Muscle layer of colon (tissue), 2 donors: ENCODE data around the gene CCT2.

Experiments used
- H3K27ac ChIP-seq: one replicate; pipeline ENCODE4 v1.7.0; 2013; ENCODE audit warnings: low read depth, mild to moderate bottlenecking, low read length, moderate library complexity
- H3K27me3 ChIP-seq, 2 donors: one replicate each; pipeline ENCODE4 v1.7.0; 2013; ENCODE audit warnings: low read length in 2 of 2, mild to moderate bottlenecking in 2 of 2; ENCODE audit not compliant: insufficient read depth in 2 of 2, control insufficient read depth in 1 of 2
- H3K36me3 ChIP-seq: one replicate; pipeline ENCODE4 v1.7.0; 2013; ENCODE audit warnings: mild to moderate bottlenecking, low read length; ENCODE audit not compliant: insufficient read depth
- H3K4me1 ChIP-seq: one replicate; pipeline ENCODE4 v1.7.0; 2013; ENCODE audit warnings: mild to moderate bottlenecking, low read length; ENCODE audit not compliant: insufficient read depth
- H3K4me3 ChIP-seq, 2 donors: one replicate each; pipeline ENCODE4 v1.7.0; 2013; ENCODE audit warnings: low read length in 2 of 2, low read depth in 1 of 2, mild to moderate bottlenecking in 1 of 2, moderate library complexity in 1 of 2
- H3K9ac ChIP-seq: one replicate; pipeline ENCODE4 v1.7.0; 2013; ENCODE audit warnings: low read length
- H3K9me3 ChIP-seq: one replicate; pipeline ENCODE4 v1.7.0; 2013; ENCODE audit warnings: mild to moderate bottlenecking, low read length
- donor health status: abdominal sarcoma.
- donor health status: Adenocarcinoma of cecum.

CCT2 gene

GRCh38 chr12:69563166-69563762 is 22.0 kb upstream of the CCT2 start:
- Histone ChIP-seq H3K27me3 (no peaks in the 10 kb centered on the region), H3K36me3 (peaks cover 5% of the 10 kb centered on the region), H3K4me1 (no peaks in the 10 kb centered on the region), H3K9ac (no peak overlapping the region), H3K9me3 (no peaks in the 10 kb centered on the region), H3K27ac (no peak overlapping the region), H3K4me3 (no peak overlapping the region)

DNA sequence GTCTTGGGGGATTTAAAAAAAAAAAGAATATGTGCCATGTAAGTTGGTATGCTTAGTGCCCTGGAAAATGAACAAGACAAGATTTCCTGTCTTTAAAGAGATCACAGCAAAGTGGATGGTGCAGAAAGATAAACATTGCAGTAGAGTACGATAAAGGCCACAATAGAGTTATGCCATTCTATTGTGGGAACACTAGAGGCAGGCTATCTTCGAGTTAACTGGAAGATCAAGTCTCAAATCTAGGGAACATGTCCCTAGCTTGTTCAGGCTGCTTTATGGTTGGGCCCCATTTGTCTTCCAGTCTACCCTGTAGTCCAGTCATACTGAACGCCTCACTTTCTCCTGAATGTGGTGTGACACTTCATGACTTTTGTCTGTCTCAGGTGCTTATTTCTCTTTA is 18.7 kb upstream of the CCT2 start:
- Histone ChIP-seq H3K27ac (no peak overlapping the region), H3K4me3 (no peak overlapping the region), H3K4me1 (no peaks in the 10 kb centered on the region), H3K9ac (no peak overlapping the region), H3K36me3 (peaks cover 14% of the 10 kb centered on the region), H3K9me3 (no peaks in the 10 kb centered on the region), H3K27me3 (no peaks in the 10 kb centered on the region)

DNA sequence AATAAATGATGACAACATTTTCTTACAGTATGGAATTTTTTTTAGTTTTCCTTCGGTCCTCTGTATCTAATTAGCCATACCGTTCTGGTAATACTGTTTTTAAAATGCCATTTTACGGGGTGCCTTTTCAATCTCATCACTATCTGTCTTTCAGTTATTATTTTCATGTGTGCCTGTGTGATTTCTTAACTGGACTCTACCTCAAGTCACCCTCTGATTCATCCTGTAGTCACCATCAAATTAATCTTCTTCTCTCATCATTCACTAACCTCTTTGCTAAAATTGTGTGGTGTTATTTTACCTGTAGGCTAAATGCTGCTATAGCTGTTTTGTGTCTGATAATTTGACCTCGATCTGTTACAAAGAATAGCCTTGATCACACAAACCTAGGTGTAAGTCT is 16.0 kb upstream of the CCT2 start:
- H3K9ac ChIP-seq, result no peak overlapping the region
- no peaks in the 10 kb centered on the region for H3K4me1 ChIP-seq
- H3K36me3 ChIP-seq, result peaks cover 19% of the 10 kb centered on the region
- no peak overlapping the region for H3K4me3 ChIP-seq
- H3K27me3 ChIP-seq, result no peaks in the 10 kb centered on the region
- H3K9me3 ChIP-seq, result no peaks in the 10 kb centered on the region
- H3K27ac ChIP-seq, result no peak overlapping the region

GRCh38 chr12:69570000-69570516 is 15.2 kb upstream of the CCT2 start:
- no peaks in the 10 kb centered on the region for H3K4me1 ChIP-seq
- peaks cover 27% of the 10 kb centered on the region for H3K36me3 ChIP-seq
- H3K27ac ChIP-seq, result no peak overlapping the region
- H3K4me3 ChIP-seq, result no peak overlapping the region
- H3K9ac ChIP-seq, result no peak overlapping the region
- no peaks in the 10 kb centered on the region for H3K27me3 ChIP-seq
- H3K9me3 ChIP-seq, result no peaks in the 10 kb centered on the region

GRCh38 chr12:69570545-69571399 is 14.5 kb upstream of the CCT2 start:
- Histone ChIP-seq H3K27ac (no peak overlapping the region), H3K36me3 (peaks cover 32% of the 10 kb centered on the region), H3K9ac (no peak overlapping the region), H3K27me3 (no peaks in the 10 kb centered on the region), H3K9me3 (no peaks in the 10 kb centered on the region), H3K4me1 (no peaks in the 10 kb centered on the region), H3K4me3 (no peak overlapping the region)

DNA sequence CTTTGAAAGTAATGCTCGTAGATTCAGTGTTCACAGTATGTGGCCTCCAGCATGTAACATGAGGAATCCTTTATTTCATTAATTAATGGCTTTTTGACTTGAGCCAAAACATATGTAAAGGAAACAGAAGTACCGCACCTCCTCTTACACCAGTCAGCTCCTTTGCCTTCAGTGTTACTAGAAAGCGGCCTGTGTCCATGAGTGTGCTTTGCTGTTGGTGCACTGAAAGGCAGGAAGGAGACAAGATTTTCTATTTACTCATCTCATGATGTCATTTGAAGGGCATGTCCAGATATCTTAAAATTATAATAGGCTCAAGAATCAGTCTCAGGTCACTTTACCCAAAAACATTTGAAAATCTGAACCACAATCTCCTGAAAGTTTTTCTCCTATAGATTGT is 9.9 kb upstream of the CCT2 start:
- Histone ChIP-seq H3K27ac (no peak overlapping the region), H3K27me3 (no peaks in the 10 kb centered on the region), H3K4me3 (no peak overlapping the region), H3K36me3 (peaks cover 23% of the 10 kb centered on the region), H3K9ac (no peak overlapping the region), H3K9me3 (no peaks in the 10 kb centered on the region), H3K4me1 (no peaks in the 10 kb centered on the region)

GRCh38 chr12:69578283-69578682 is 7.0 kb upstream of the CCT2 start:
- Histone ChIP-seq H3K27ac (no peak overlapping the region), H3K4me3 (no peak overlapping the region), H3K4me1 (no peaks in the 10 kb centered on the region), H3K27me3 (no peaks in the 10 kb centered on the region), H3K36me3 (peaks cover 16% of the 10 kb centered on the region), H3K9me3 (no peaks in the 10 kb centered on the region), H3K9ac (no peak overlapping the region)

- Histone ChIP-seq H3K27ac (no peak overlapping the region), H3K27me3 (no peaks in the 10 kb centered on the region), H3K36me3 (peaks cover 15% of the 10 kb centered on the region), H3K4me1 (no peaks in the 10 kb centered on the region), H3K9me3 (no peaks in the 10 kb centered on the region), H3K4me3 (no peak overlapping the region), H3K9ac (no peak overlapping the region)
These were observed 6.2 kb upstream of the CCT2 start for GRCh38 chr12:69579029-69579428.

GRCh38 chr12:69580074-69580473 is 5.2 kb upstream of the CCT2 start:
- H3K9me3 ChIP-seq, result no peaks in the 10 kb centered on the region
- no peak overlapping the region for H3K4me3 ChIP-seq
- no peaks in the 10 kb centered on the region for H3K27me3 ChIP-seq
- H3K4me1 ChIP-seq, result no peaks in the 10 kb centered on the region
- H3K36me3 ChIP-seq, result peaks cover 4% of the 10 kb centered on the region
- no peak overlapping the region for H3K27ac ChIP-seq
- H3K9ac ChIP-seq, result no peak overlapping the region

DNA sequence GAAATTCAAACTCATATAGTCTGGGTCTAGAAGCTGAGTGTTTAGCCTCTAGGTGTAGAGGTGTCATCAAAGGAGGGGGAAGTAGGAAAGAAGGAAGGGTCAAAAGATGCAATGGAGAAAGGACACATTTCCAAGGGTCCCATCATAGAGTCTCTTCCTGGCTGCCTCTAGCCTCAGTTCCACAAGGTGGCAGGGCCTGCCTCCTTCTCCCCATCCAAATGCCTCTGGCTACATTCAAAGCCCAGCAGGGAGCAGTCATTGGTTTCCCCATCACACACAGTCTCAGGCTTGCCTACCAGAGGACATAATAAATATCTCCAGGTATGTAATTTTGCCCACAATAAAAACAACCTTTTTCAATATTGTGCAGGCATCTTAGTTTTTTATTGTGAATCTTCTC is 2.1 kb upstream of the CCT2 start:
- Histone ChIP-seq H3K4me3 (no peak overlapping the region), H3K4me1 (peaks cover 7% of the 10 kb centered on the region), H3K36me3 (peaks cover 10% of the 10 kb centered on the region), H3K9me3 (no peaks in the 10 kb centered on the region), H3K27me3 (no peaks in the 10 kb centered on the region), H3K27ac (no peak overlapping the region), H3K9ac (no peak overlapping the region)

DNA sequence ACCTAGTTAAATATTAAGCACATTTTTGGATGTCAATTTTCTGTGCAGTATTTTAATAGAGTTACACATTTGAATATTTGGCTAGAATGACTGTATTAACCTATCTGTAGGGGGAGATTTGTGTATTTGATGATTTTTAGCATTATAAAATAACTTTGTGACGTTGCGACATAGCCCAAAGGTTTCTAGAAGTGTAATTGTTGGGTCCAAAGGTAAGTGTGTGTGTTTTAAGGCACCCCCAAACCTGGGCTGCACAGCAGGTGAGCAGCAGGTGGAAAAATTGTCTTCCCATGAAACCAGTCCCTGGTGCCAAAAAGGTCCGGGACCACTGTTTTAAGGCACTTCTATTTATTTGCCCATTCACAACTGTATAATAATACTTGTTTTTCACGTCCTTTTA is 3.3 kb downstream of the CCT2 start:
- H3K36me3 ChIP-seq, result peaks cover 62% of the 10 kb centered on the region

More for the DNA sequence above, 3.3 kb downstream of the CCT2 start:
- H3K9me3 ChIP-seq, result no peaks in the 10 kb centered on the region
- H3K4me1 ChIP-seq, result peaks cover 7% of the 10 kb centered on the region
- H3K27ac ChIP-seq, result no peak overlapping the region
- H3K9ac ChIP-seq, result no peak overlapping the region
- no peaks in the 10 kb centered on the region for H3K27me3 ChIP-seq
- no peak overlapping the region for H3K4me3 ChIP-seq
